ENCODE results near the gene USF2.
"Not testable (repeated sequence)": the region's sequence is repeated elsewhere in the genome, so short reads cannot be mapped to it uniquely, and the experiment has no call there.

USF2 gene

DNA sequence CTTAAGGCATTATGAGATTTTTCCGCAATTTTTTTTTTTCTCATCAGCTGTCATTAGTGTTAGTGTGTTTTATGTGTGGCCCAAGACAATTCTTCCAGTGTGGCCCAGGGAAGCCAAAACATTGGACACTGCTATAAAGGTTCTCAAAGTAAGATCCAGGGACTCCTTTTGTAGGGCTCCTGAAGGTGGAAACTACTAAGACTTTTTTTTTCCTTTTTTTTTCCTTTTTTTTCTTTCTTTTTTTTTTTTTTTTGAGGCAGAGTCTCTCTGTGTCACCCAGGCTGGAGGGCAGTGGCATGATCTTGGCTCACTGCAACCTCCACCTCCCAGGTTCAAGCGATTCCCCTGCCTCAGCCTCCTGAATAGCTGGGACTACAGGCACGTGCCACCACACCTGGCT, 16.7 kb downstream of the USF2 start:
- not testable (repeated sequence) for DNase-seq (ENCODE audit: low spot score)

DNA sequence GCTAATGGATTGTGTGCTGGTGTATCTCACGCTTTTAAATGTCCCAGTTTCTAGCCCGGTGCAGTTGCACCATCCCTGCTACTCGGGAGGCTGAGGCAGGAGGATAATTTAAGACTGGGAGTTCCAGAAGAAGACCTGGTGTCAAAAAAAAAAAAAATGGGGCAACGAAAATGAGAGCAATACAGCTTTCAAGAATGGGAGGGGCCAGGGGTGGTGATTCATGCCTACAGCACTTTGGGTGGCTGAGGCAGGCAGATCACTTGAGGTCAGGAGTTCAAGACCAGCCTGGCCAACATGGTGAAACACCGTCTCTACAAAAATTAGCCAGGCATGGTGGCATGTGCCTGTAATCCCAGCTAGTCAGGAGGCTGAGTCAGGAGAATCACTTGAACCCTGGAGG, 17.3 kb downstream of the USF2 start:
- not testable (repeated sequence) for DNase-seq (ENCODE audit: low spot score)

DNA sequence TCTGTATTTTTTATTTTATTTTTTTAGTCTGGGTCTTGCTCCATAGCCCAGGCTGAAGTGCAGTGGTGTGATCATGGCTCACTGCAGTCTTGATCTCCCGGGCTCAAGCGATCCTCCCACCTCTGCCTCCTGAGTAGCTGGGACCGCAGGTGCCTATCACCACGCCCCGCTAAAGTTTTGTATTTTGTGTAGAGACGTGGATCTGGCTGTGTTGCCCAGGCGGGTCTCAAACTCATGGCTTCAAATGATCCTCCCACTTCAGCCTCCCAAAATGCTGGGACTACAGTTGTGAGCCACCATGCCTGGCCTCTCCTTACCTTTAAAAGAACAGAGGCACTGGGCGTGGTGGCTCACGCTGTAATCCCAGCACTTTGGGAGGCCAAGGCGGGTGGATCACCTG, 19.0 kb downstream of the USF2 start:
- DNase-seq (ENCODE audit: low spot score), result no peak

DNA sequence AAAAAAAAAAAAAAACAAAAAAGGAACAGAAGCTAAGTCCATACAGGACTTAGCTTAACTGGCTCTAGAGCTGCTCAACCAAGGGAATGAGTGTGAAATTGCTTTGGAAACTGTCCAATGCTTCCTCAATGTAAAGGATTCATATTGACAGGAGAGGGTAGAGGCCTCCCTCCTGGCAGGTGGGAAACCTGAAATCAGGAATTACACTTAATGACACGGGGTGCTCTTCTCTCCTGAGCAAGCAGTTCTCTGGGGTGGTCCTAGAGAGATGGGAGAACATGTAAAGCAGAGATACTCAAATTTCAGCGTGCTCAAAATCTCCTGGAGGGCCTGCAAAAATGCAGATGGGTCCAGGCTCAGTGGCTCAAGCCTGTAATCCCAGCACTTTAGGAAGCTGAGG, 19.6 kb downstream of the USF2 start:
- DNase-seq (ENCODE audit: low spot score), result no peak

DNA sequence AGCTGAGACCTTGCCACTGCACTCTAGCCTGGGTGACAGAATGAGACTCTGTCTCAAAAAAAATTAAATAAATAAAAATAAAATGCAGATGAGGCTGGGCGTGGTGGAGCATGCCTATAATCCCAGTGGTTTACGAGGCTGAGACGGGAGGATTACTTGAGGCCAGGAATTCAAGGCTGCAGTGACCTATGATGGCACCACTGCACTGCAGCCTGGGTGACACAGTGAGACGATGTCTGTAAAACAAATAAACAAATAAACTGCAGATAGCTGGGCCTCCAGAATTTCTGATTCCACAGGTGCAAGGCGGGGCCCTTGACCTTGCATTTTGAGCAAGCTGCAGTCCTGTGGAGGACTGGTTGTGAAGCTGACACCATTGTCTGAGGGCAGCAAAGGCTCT, 20.1 kb downstream of the USF2 start:
- no peak for DNase-seq (ENCODE audit: low spot score)

GRCh38 chr19:35290381-35291127, 21.8 kb downstream of the USF2 start:
- no peak for DNase-seq (ENCODE audit: low spot score)

DNA sequence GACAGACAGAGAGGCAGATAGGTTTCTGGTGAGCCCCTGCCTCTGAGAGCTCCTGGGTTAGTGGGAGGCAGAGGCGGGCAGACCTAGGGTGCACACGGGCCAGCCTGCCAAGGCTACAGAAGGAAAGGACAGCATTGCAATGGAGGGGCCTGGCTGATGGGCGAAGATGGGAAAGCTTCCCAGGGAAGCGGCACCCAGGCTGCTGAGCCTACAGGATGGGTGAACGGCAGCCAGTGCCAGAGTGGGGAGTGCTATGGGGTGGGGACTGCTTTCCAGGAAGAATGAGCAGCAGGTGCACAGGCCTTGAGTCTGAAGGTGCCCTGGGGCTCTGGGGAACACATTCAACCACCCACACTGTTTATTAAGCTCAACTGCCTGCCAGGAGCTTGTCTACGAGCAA, 22.5 kb downstream of the USF2 start:
- no peak for DNase-seq (ENCODE audit: low spot score)

DNA sequence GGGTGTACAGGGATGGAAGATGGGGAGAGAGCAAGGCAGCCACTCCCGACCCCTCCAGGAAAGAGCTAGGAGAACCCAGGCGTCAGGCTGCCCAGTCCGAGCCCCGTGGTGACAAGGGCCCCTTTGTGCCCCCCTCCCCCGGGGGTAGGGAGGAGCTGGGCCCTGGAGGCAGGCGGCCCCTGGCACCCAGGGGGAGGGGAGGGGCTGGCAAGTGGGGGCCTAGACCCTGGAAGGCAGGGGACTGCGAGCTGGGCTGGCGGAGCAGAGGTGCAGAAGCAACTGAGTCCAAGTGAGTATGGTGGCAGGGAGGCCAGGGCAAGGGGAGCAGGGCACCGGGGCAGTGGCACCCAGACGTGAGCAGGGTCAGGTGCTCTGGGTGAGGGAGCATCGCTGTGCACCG, 23.2 kb downstream of the USF2 start, which contains the start of gene MAG:
Gene MAG (plus strand): TSS at position 246 of the 400 bp plus-strand sequence. CDS start 3,248 bp downstream, outside the sequence.
- DNase-seq (ENCODE audit: low spot score), result no peak

GRCh38 chr19:35292421-35293362, 23.9 kb downstream of the USF2 start:
- no peak for DNase-seq (ENCODE audit: low spot score)

- no peak for DNase-seq (ENCODE audit: low spot score)
Observed at GRCh38 chr19:35293363-35293739, 24.6 kb downstream of the USF2 start.

- no peak for DNase-seq (ENCODE audit: low spot score)
Observed at GRCh38 chr19:35293808-35294207, 25.0 kb downstream of the USF2 start.

DNA sequence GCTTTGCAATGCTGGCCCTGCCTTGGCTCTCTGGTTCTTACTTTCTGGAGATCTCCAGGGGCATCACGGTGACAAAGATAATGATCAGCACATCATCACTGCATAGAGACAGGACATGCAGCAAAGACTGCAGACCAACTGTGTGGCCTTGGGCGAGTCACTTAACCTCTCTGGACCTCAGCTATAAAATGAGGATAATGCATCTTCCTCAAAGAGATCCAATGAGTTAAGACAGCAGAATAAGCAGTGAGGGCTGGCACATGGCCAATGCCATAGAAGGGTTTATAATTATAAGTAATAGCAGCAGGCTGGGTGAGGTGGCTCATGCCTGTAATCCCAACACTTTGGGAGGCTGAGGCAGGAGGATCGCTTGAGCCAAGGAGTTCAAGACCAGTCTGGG, 25.6 kb downstream of the USF2 start:
- DNase-seq (ENCODE audit: low spot score), result no peak

DNA sequence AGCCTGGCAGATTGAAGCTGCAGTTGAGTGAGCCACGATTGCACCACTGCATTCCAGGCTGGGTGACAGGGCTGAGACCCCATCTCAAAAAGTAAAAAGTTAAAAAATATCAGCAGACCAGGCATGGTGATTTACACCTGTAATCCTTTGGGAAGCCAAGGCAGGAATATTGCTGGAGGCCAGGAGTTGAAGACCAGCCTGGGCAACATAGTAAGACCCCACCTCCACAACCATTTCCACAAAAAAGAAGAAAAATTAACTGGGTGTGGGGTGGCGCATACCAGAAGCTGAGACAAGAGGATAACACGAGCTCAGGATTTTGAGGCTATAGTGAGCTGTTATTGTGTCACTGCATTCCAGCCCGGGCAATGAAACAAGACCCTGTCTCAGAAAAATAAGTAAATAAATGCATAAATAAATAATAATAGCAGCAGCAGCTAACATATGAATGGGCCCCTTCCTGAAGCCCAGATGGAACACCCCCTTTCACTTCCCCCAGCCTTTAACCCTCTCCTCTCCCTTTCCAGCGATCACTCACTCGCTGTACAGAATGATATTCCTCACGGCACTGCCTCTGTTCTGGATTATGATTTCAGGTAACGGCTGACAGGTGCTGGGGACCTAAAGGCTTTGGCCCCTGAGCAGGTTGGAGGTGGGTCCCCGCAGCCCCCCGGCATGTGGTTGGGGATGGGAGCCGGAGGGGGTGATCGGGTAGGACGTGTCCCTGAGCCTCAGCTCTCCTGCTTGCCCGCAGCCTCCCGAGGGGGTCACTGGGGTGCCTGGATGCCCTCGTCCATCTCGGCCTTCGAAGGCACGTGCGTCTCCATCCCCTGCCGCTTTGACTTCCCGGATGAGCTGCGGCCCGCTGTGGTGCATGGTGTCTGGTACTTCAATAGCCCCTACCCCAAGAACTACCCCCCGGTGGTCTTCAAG, 26.4 kb downstream of the USF2 start:
- DNase-seq (ENCODE audit: low spot score), result no peak

- DNase-seq (ENCODE audit: low spot score), result no peak
Observed at GRCh38 chr19:35295792-35296462, 27.2 kb downstream of the USF2 start.

DNA sequence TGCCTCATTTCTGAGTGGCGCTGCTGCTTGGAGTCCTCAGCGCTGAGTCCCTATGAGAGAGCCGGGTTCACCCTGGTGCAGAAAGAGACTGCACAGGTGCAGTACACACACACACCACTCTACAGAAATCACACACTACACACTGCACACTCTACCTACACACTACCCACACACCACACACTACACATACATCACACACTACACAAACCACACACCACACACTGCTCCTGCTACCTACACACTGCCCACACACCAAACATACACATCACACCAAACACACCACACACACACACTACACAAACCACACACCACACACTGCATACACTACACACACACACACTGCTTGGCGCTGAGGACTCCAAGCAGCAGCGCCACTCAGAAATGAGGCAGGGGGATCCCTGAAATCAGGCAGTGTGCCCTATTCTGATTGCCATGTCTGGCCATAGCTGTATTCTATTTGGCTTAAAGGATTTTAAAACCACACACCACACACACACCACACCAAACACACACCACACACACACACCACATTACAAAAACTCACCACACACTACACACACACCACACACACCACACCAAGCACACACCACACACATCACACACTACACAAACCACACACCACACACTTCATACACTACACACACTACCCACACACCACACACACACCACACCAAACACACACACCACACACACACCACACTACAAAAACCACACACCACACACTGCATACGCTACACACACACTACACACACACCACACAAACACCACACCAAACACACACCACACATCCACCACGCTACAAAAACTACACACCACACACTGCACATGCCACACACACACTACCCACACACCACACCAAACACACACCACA, 28.1 kb downstream of the USF2 start:
- no peak for DNase-seq (ENCODE audit: low spot score)

- no peak for DNase-seq (ENCODE audit: low spot score)
Observed at GRCh38 chr19:35297515-35297848, 28.7 kb downstream of the USF2 start.

DNA sequence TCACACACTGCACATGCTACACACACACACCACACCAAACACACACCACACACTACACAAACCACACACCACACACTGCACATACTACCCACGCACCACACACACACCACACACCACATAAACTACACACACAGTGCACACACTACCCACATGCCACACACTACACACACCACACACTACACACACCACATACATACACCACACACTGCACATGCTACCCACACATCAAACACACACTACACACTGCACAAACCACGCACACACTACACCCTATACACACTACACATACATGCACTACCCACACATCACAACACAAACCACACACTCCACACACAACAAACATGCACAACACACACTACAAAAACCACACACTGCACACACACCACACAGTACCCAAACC, 29.2 kb downstream of the USF2 start:
- DNase-seq (ENCODE audit: low spot score), result no peak

- DNase-seq (ENCODE audit: low spot score), result no peak
Observed at GRCh38 chr19:35298561-35298972, 29.8 kb downstream of the USF2 start.

GRCh38 chr19:35299523-35300338, 31.0 kb downstream of the USF2 start:
- DNase-seq (ENCODE audit: low spot score), result no peak

GRCh38 chr19:35300339-35300649, 31.5 kb downstream of the USF2 start:
- no peak for DNase-seq (ENCODE audit: low spot score)
